CD4-positive, alpha-beta T cell (primary cell): Measurements from ENCODE around the gene TAF9B. TPM values are rescaled to one million over a fixed set of nuclear protein-coding genes. Genes with fewer than 3 reads are reported as not detected.

ENCODE experiments used
- ATAC-seq: fragments of 200-7000 bp; cut with Tn5 transposase; one replicate; pipeline ENCODE4 v1.10.0; 2022; ENCODE audit warnings: mild to moderate bottlenecking; ENCODE audit not compliant: poor library complexity
- CTCF ChIA-PET: fragments of 350-600 bp; sonication (Branson Sonifier 250); formaldehyde crosslinking; loops from one replicate; lab custom pipeline; 2021; ENCODE audit warnings: antibody characterized with exemption, inconsistent platforms; lab: Charles Lee
- POLR2A ChIA-PET: fragments of 350-600 bp; sonication (Branson Sonifier 250); formaldehyde crosslinking; loops from one replicate; lab custom pipeline; 2021; ENCODE audit warnings: antibody characterized with exemption, inconsistent platforms; lab: Charles Lee
- DNase-seq, 14 experiments: peaks; one replicate each; pipeline ENCODE4 v3.0.0-alpha.2; 2013 to 2020; ENCODE audit warnings: mixed read lengths in 2 of 14
- H3K27ac ChIP-seq, 2 donors: one replicate each; pipeline versions ENCODE4 v1.5.1 to v1.7.0; 2013; ENCODE audit warnings: low read length in 2 of 2, low read depth in 1 of 2, mild to moderate bottlenecking in 1 of 2
- H3K27me3 ChIP-seq, 2 experiments: 1 replicate in 1 of 2; 2 replicates in 1 of 2; pipeline versions ENCODE4 v1.6.1 to v1.7.0; 2013; ENCODE audit warnings: low read length in 2 of 2, control low read depth in 1 of 2, mild to moderate bottlenecking in 1 of 2, moderate library complexity in 1 of 2; ENCODE audit not compliant: insufficient read depth in 2 of 2, control insufficient read depth in 1 of 2
- H3K36me3 ChIP-seq: one replicate; pipeline ENCODE4 v1.6.1; 2013; ENCODE audit warnings: low read length, control low read depth; ENCODE audit not compliant: insufficient read depth
- H3K4me1 ChIP-seq: one replicate; pipeline ENCODE4 v1.6.1; 2013; ENCODE audit warnings: low read length, control low read depth; ENCODE audit not compliant: insufficient read depth
- H3K4me3 ChIP-seq: one replicate; pipeline ENCODE4 v1.5.1; 2013; ENCODE audit warnings: mild to moderate bottlenecking, low read length, moderate library complexity
- H3K9me3 ChIP-seq, 2 experiments: 1 replicate in 1 of 2; 2 replicates in 1 of 2; pipeline versions ENCODE4 v1.6.1 to v1.7.0; 2013; ENCODE audit warnings: low read length in 2 of 2, mild to moderate bottlenecking in 2 of 2, control low read depth in 1 of 2, moderate library complexity in 1 of 2; ENCODE audit not compliant: control insufficient read depth in 1 of 2, insufficient read depth in 1 of 2
- H3K27ac Mint-ChIP-seq: one replicate; pipeline ENCODE4 v1.8.0; 2020; ENCODE audit warnings: mixed read lengths
- H3K27me3 Mint-ChIP-seq: one replicate; pipeline ENCODE4 v1.8.0; 2021; ENCODE audit warnings: mixed read lengths
- H3K36me3 Mint-ChIP-seq: one replicate; pipeline ENCODE4 v1.8.0; 2021; ENCODE audit warnings: low read depth, mixed read lengths
- H3K4me1 Mint-ChIP-seq: one replicate; pipeline ENCODE4 v1.8.0; 2021; ENCODE audit warnings: low read depth, mixed read lengths
- H3K4me3 Mint-ChIP-seq: one replicate; pipeline ENCODE4 v1.8.0; 2020; ENCODE audit warnings: mild to moderate bottlenecking, mixed read lengths
- H3K9me3 Mint-ChIP-seq: one replicate; pipeline ENCODE4 v1.8.0; 2020; ENCODE audit warnings: mixed read lengths
- CTCF ChIP-seq: fragments of 200-600 bp; IDR thresholded peaks from one replicate; pipeline ENCODE4 v1.8.0; 2022; ENCODE audit warnings: antibody characterized with exemption, mild to moderate bottlenecking
- intact Hi-C, 2 experiments: fragments of 100-400 bp; cut with DNase I in 1 of 2; cut with micrococcal nuclease in 1 of 2; formaldehyde crosslinking; loops; one replicate each; pipeline versions ENCODE4 v1.15.1 to v1.9.0; 2023 to 2025; cut with DNase I, micrococcal nuclease
- polyA plus RNA-seq, 2 donors: library from polyadenylated mRNA; unstranded; fragments of 120-200 nt; gene quantifications; one replicate each; pipeline ENCODE4 v1.2.1, GENCODE V29; 2013
- total RNA-seq, 174 experiments: library from RNA in 2 of 174; stranded (reverse) in 2 of 174; gene quantifications; one replicate each; pipeline ENCODE4 v1.2.3 and lab custom pipeline; 2021 to 2026

TAF9B gene
- 10 to 100 TPM in 1 of 2 experiments, 1 to 10 TPM in 1; 9.6 to 10.3 TPM for total RNA-seq
- 20.7 TPM for polyA plus RNA-seq (2013, experiment 1 of 2)
- polyA plus RNA-seq (2013, experiment 2 of 2) = 20.3 TPM
- total RNA-seq (lab: John Stamatoyannopoulos, UW) = 20.4 to 68.2 (median 40.9) reads per million in 172 experiments

GRCh38 chrX:78139160-78140123 is at the start of gene TAF9B:
TSS of gene TAF9B (minus strand) at chrX:78139650. CDS start at chrX:78139611, 39 bp downstream.
- CTCF ChIA-PET = interaction anchor here (1.3 kb wide), 1 partner anchor 14 kb away, joined by 4 read pairs; no protein-coding TSS in a partner anchor
- no peaks in the 10 kb centered on the region for H3K27me3 ChIP-seq
- peaks cover 11% of the 10 kb centered on the region for H3K4me1 ChIP-seq
- H3K4me3 ChIP-seq = peak within 1 kb of the TSS; percentile 93
- Mint-ChIP-seq H3K9me3 (no peaks in the 10 kb centered on the region), H3K27ac (peak within 1 kb of the TSS; percentile 94), H3K4me3 (peak within 1 kb of the TSS; percentile 96), H3K36me3 (peaks cover 10% of the 10 kb centered on the region), H3K4me1 (peaks cover 21% of the 10 kb centered on the region), H3K27me3 (no peaks in the 10 kb centered on the region)
- H3K36me3 ChIP-seq = no peaks in the 10 kb centered on the region
- DNase-seq (peak; percentile 68 to 92 (median 78)), ATAC-seq (peak; percentile 99)
- no peak for TF ChIP-seq CTCF
- peak within 1 kb of the TSS; percentile 65 to 77 for H3K27ac ChIP-seq
- H3K9me3 ChIP-seq = no peaks in the 10 kb centered on the region
- POLR2A ChIA-PET = interaction anchor here (0.6 to 2.2 kb wide), 9 partner anchors 10 to 818 kb away, joined by 3 to 17 read pairs (median 3); partner anchors contain the start of gene PGK1
- intact Hi-C loops = loop anchor here in 1 of 2 experiments (5.0 to 10.0 kb wide), 2 partner anchors 195 to 373 kb away; no protein-coding TSS in a partner anchor

GRCh38 chrX:78182881-78183280 is 43.4 kb upstream of the TAF9B start:
- ATAC-seq = no peak
- ChIA-PET POLR2A (interaction anchor here (0.7 kb wide), 1 partner anchor 12 kb away, joined by 3 read pairs; no protein-coding TSS in a partner anchor), CTCF (no interaction called here)

More at GRCh38 chrX:78182881-78183280, 43.4 kb upstream of the TAF9B start:
- no peak overlapping the region for H3K4me3 ChIP-seq
- H3K4me3 Mint-ChIP-seq = no peak overlapping the region
- H3K4me1 Mint-ChIP-seq = no peaks in the 10 kb centered on the region
- H3K9me3 ChIP-seq = no peaks in the 10 kb centered on the region
- no peaks in the 10 kb centered on the region for H3K27me3 Mint-ChIP-seq
- no peak overlapping the region for H3K27ac Mint-ChIP-seq
- no peaks in the 10 kb centered on the region for H3K4me1 ChIP-seq
- H3K27me3 ChIP-seq = no peaks in the 10 kb centered on the region
- TF ChIP-seq CTCF = no peak
- H3K36me3 ChIP-seq = no peaks in the 10 kb centered on the region
- H3K9me3 Mint-ChIP-seq = no peaks in the 10 kb centered on the region
- intact Hi-C loops = no loop called here
- no peak for DNase-seq
- no peak overlapping the region for H3K27ac ChIP-seq
- H3K36me3 Mint-ChIP-seq = no peaks in the 10 kb centered on the region
